CD4-positive, alpha-beta T cell treated with Interleukin-17A for 4 hours (primary cell): ENCODE data around the gene SPDYE1.

ENCODE experiments used
- DNase-seq: peaks from one replicate; pipeline ENCODE4 v3.0.0-alpha.2; 2020; ENCODE audit warnings: mixed read lengths

SPDYE1 gene

DNA sequence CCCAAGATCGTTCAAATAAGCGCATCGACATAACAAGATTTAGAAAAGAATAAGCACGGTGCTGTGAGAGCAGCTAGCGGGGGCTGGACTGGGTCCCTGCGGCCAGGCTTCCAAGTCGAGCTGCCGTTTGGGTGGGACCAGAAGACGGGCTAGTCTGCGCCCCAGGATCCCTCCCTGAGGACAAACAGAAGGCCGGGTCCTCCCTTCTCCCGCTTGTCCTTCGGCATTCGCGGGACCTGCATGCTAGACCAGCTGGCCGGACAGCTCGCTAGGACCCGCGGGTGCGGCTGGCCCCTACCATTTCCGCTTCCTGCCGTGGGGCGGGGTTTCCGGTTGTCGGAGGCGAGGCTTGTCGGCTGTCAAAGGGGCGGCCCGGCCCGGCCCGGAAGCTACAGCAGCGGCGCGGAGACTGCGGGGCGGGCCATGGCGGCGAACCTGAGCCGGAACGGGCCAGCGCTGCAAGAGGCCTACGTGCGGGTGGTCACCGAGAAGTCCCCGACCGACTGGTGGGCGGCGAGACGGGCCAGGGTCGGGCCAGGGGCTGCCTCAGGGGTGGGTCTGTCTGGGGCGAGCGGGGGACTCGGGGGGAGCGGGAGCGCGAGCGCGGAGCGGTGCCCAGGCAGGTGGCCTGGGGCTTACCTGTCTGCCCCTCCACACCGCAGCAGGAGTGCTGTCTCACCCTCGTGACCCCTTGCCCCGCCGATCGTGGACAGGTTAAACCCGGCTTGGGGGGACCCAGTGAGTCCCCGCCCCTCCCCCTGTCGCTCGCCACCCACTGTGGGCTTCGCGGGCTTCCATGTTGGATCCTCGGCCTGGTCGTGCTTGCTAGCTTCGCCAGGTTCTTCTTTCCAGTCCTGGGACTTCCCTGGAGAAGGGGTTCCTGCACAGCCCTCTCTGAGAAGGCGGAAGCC, 46.9 kb downstream of the SPDYE1 start, which contains the start of gene DBNL:
Gene DBNL, plus strand, starts transcription at position 388 of the 911 bp plus-strand sequence. Its CDS starts 36 bp downstream, at position 424.
- DNase-seq, result peak; percentile 91

GRCh38 chr7:44045226-44046014, 47.7 kb downstream of the SPDYE1 start:
- DNase-seq, result no peak

DNA sequence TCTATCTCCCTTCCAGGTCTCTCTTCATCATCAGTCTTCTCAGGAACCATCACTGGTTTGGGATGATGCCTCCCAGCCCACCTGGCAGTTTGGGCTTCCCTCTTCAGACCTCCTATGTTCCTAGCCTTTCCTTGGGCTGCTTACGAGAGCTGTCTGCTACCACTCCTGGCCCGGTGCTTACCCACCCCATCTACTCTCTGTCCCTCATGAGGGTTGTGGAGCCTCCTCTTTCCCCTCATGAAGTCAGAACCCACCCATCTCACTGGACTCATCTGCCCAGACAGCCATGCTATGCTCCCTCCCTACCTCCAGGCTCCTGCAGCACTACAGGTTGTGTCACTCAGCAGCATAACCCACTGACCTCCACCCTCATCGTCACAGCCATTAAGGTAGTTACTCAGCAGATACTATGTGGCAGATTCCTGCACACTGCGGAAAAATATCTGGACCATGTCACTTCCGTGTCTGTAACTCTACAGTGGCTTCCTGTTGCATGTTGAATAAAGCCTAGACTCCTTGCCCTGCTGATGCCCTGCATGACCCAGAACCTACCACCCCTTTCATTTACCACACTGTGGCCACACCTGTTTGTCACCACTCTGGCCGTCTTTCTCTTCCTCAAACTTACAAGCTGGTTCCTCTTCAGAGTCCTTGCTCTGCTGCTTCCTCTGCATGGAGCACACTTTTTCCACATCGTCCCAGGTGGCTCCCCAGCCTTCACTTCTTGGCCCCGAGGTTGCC, 48.8 kb downstream of the SPDYE1 start:
- DNase-seq, result peak; percentile 48

GRCh38 chr7:44048031-44048795, 50.5 kb downstream of the SPDYE1 start:
- DNase-seq, result no peak

GRCh38 chr7:44050121-44050914, 52.6 kb downstream of the SPDYE1 start:
- DNase-seq, result no peak

DNA sequence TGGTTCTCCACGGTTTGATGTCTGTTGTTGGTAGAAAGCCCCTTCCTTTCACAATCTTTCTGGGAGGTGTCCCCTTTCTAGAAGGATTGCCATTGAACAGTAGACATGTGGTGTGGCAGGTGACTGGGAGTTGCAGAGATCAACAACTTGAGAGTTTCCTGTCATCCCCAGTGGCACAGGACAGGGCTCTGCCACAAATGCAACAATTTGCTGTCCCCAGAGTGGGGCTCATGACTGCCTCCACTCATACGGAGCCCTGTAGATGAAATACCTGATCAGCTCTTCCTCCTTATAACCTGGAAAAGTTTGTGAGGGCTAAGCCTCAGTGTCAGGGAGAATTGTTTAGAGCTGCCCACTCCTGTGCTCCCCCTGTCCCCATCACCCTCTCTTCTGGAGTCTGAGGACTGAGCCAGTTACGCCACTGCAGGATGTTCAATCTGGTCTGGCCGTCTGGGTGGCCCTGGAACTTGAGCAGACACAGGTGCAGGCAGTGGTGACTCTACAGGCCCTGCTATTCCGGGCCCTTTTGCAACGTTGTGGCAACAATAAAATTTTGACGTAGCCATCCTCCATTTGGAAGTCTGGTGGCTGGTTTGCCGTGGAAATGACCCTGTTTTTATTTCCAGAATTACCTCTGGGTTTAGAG, 53.3 kb downstream of the SPDYE1 start:
- DNase-seq, result no peak

GRCh38 chr7:44051611-44052220, 54.0 kb downstream of the SPDYE1 start:
- DNase-seq, result no peak

DNA sequence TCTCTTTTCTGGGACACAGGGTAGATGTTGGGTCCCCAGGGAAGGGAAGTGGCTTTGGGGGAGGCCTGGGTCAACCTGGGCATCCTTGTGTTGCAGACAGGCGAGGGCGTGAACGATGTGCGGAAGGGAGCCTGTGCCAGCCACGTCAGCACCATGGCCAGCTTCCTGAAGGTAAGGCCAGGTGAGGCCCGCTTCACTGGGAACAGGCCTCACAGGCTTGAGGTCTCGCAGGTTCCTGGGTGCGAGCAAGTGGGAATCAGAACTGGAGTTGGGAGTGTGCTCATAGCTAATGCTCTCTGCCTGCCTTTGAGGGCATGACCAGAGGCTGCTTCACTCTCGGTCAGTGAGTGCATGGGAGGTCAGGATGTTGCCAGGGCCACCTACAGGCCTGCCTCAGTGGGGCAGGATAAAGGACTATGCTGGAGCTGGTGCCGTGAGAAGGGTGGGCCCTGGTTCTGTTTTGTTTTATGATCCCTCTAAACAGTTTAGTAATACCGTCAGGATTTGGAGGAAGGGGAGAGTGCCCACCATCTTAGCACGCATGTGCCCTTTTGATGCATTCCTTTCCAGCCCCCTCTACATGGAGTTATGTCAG, 55.2 kb downstream of the SPDYE1 start:
- no peak for DNase-seq

DNA sequence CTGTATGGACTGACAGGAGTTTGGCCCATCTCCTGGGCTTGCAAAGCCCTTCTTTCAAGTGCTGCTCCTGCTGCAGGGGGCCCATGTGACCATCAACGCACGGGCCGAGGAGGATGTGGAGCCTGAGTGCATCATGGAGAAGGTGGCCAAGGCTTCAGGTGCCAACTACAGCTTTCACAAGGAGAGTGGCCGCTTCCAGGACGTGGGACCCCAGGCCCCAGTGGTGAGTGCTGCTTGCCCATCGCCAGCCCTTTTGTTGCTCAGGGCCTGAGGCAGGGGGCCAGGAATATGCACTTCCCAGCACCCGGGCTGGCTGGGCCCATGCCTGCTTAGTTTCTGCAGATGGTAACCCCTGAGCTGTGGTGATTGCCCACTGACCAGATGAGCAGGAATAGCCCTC, 59.0 kb downstream of the SPDYE1 start:
- DNase-seq, result peak; percentile 1

DNA sequence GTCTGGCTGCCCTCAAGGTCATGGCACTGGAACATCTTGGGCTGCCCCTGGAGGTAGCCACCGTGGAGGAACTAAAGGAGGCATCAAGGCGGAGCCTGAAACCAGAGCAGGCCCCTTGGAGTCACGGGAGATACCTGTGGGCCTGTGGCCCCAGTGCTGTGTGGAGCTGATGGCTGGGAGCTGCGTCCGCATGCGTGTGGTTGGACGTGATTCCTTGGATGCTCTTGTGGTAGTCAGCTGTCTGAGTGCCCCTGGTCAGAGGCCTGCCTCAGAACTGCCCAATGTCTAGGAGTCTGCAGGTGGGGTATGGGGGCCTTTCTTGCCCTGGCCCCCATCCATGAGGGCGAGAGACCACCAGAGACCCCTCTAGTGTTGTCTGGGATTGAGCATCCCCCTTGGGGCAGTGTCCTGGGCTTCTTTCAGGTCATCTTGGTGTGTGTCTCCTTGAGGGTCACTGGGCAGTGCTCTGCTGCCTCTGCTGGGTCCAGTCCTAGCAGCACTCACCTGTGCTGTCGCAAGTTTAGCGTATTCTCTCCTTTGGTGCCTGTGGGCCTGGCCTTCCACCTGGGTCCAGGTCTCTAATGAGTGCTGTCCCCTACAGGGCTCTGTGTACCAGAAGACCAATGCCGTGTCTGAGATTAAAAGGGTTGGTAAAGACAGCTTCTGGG, 59.6 kb downstream of the SPDYE1 start:
- DNase-seq, result no peak

- peak; percentile 0 for DNase-seq
Observed at GRCh38 chr7:44057849-44058758, 60.4 kb downstream of the SPDYE1 start.

GRCh38 chr7:44058759-44059218, 61.1 kb downstream of the SPDYE1 start:
- no peak for DNase-seq

- DNase-seq, result peak; percentile 4
Observed at GRCh38 chr7:44059219-44060090, 61.8 kb downstream of the SPDYE1 start.
